Liver (tissue), 9 donors: ENCODE measurements around the gene DNAJB6. TPM values are rescaled to one million over a fixed set of nuclear protein-coding genes. Genes with fewer than 3 reads are reported as not detected.

ENCODE experiments used
- DNase-seq: peaks from one replicate; pipeline ENCODE4 v3.0.0-alpha.2; 2017; ENCODE audit warnings: low spot score
- H3K27ac ChIP-seq, 2 donors: one replicate each; pipeline ENCODE4 v1.7.0; 2013; ENCODE audit warnings: inconsistent platforms in 2 of 2, low read length in 2 of 2, control low read depth in 1 of 2, low read depth in 1 of 2, mild to moderate bottlenecking in 1 of 2
- H3K27me3 ChIP-seq, 4 donors: one replicate each; pipeline versions ENCODE4 v1.6.1 to v1.7.0; 2013; ENCODE audit warnings: low read length in 3 of 4, inconsistent platforms in 1 of 4, mild to moderate bottlenecking in 1 of 4, moderate library complexity in 1 of 4; ENCODE audit not compliant: control insufficient read depth in 4 of 4, insufficient read depth in 4 of 4
- H3K36me3 ChIP-seq, 4 donors: one replicate each; pipeline versions ENCODE4 v1.6.1 to v1.7.0; 2013; ENCODE audit warnings: low read length in 3 of 4, mild to moderate bottlenecking in 3 of 4, low read depth in 1 of 4, moderate library complexity in 1 of 4; ENCODE audit not compliant: control insufficient read depth in 4 of 4, insufficient read depth in 3 of 4
- H3K4me1 ChIP-seq, 4 donors: one replicate each; pipeline versions ENCODE4 v1.6.1 to v1.7.0; 2013; ENCODE audit warnings: low read length in 3 of 4, mild to moderate bottlenecking in 3 of 4, moderate library complexity in 1 of 4; ENCODE audit not compliant: control insufficient read depth in 4 of 4, insufficient read depth in 4 of 4
- H3K4me3 ChIP-seq, 3 donors: one replicate each; pipeline versions ENCODE4 v1.6.1 to v1.7.0; 2013; ENCODE audit warnings: low read length in 3 of 3, control low read depth in 1 of 3, low read depth in 1 of 3, mild to moderate bottlenecking in 1 of 3
- H3K9ac ChIP-seq, 2 donors: one replicate each; pipeline ENCODE4 v1.7.0; 2013; ENCODE audit warnings: low read length in 2 of 2, mild to moderate bottlenecking in 2 of 2, moderate library complexity in 2 of 2, control low read depth in 1 of 2, low read depth in 1 of 2
- H3K9me3 ChIP-seq, 4 donors: one replicate each; pipeline versions ENCODE4 v1.6.1 to v1.7.0; 2013; ENCODE audit warnings: low read length in 3 of 4; ENCODE audit not compliant: control insufficient read depth in 4 of 4
- CTCF ChIP-seq: fragments of 150-350 bp; IDR thresholded peaks from 2 replicates; pipeline ENCODE4 v1.5.1; 2017; ENCODE audit warnings: improper control_type of control experiment, low read depth, low read length; ENCODE audit not compliant: missing input control
- EGR1 ChIP-seq, 2 donors: IDR thresholded peaks; 2 replicates each; pipeline ENCODE4 v1.6.1; 2016 to 2018; ENCODE audit warnings: antibody characterized with exemption in 2 of 2, low read depth in 2 of 2
- GABPA ChIP-seq, 2 donors: IDR thresholded peaks in 1 of 2; conservative IDR thresholded peaks in 1 of 2; 2 replicates each; pipeline ENCODE4 v1.6.1; 2016; ENCODE audit warnings: antibody characterized with exemption in 2 of 2, mild to moderate bottlenecking in 1 of 2, moderate library complexity in 1 of 2
- HNF4A ChIP-seq, 2 donors: conservative IDR thresholded peaks; 2 replicates each; pipeline ENCODE4 v1.6.1; 2016; ENCODE audit warnings: antibody characterized with exemption in 2 of 2, mild to moderate bottlenecking in 2 of 2
- HNF4G ChIP-seq: IDR thresholded peaks from 2 replicates; pipeline ENCODE4 v1.6.1; 2016; ENCODE audit warnings: antibody characterized with exemption
- JUND ChIP-seq, 2 donors: IDR thresholded peaks; 2 replicates each; pipeline ENCODE4 v1.6.1; 2016; ENCODE audit warnings: antibody characterized with exemption in 2 of 2
- NR2F2 ChIP-seq: IDR thresholded peaks from 2 replicates; pipeline ENCODE4 v1.6.1; 2016; ENCODE audit warnings: antibody characterized with exemption
- RAD21 ChIP-seq, 2 donors: IDR thresholded peaks; 2 replicates each; pipeline ENCODE4 v1.6.1; 2016; ENCODE audit warnings: antibody characterized with exemption in 2 of 2, mild to moderate bottlenecking in 2 of 2
- REST ChIP-seq: IDR thresholded peaks from 2 replicates; pipeline ENCODE4 v1.6.1; 2016; ENCODE audit warnings: antibody characterized with exemption, mild to moderate bottlenecking
- SP1 ChIP-seq: IDR thresholded peaks from 2 replicates; pipeline ENCODE4 v1.6.1; 2018; ENCODE audit warnings: antibody characterized with exemption, mild to moderate bottlenecking
- TAF1 ChIP-seq: conservative IDR thresholded peaks from 2 replicates; pipeline ENCODE4 v1.6.1; 2016; ENCODE audit warnings: antibody characterized with exemption, mild to moderate bottlenecking
- YY1 ChIP-seq: IDR thresholded peaks from 2 replicates; pipeline ENCODE4 v1.6.1; 2016; ENCODE audit warnings: antibody characterized with exemption, mild to moderate bottlenecking
- ZBTB33 ChIP-seq: IDR thresholded peaks from 2 replicates; pipeline ENCODE4 v1.6.1; 2016; ENCODE audit warnings: antibody characterized with exemption
- WGBS: extraction: QIAGEN DNeasy Blood & Tissue Kit; methylation state at CpG from one replicate; pipeline ENCODE4 v1.1.7; 2013; 5-methylcytosine and 5-hydroxymethylcytosine counted together
- polyA plus RNA-seq, 2 donors: library from polyadenylated mRNA; stranded (reverse) in 1 of 2; unstranded in 1 of 2; fragments of 200-250 nt in 1 of 2; fragments of >200 nt in 1 of 2; fragmentation: Nextera tagmentation in 1 of 2; extraction: Ambion mirVana in 1 of 2; gene quantifications; one replicate each; pipeline versions ENCODE4 v1.2.1 to v1.2.3, GENCODE V29; 2013 to 2015
- total RNA-seq, 2 donors: library from RNA; depleted of rRNA; stranded (reverse); fragments of >200 nt; gene quantifications; one replicate each; pipeline ENCODE4 v1.2.3, GENCODE V29; 2014
- TF ChIP-seq, protein P1 (sequence below): IDR thresholded peaks from 2 replicates; pipeline ENCODE4 v1.6.1; 2016; ENCODE audit warnings: antibody characterized with exemption
- TF ChIP-seq, protein P2 (sequence below): IDR thresholded peaks from 2 replicates; pipeline ENCODE4 v1.6.1; 2016; ENCODE audit warnings: antibody characterized with exemption
- donor health status: healthy.
- donor health status: healthy.
- donor health status: healthy.
- donor health status: healthy.
- donor health status: healthy.

The DNAJB6 gene
- total and polyA plus RNA-seq, 4 donors: 26.5 to 46.6 (median 42.4) TPM

- no peaks in the 10 kb centered on the region for H3K36me3 ChIP-seq
- no peak overlapping the region for H3K27ac ChIP-seq
- no peak overlapping the region for H3K4me3 ChIP-seq
- no peak overlapping the region for H3K9ac ChIP-seq
- TF ChIP-seq REST (no peak), JUND (IDR thresholded peaks at IDR 0.05) (no peak), NR2F2 (no peak), EGR1 (IDR thresholded peaks at IDR 0.05; ENCODE audit: low read depth in 2 of 2) (no peak), GABPA (IDR thresholded peaks at IDR 0.05 in 1 of 2, conservative IDR thresholded peaks at IDR 0.05 in 1 of 2) (no peak), HNF4A (conservative IDR thresholded peaks at IDR 0.05) (no peak), CTCF (no peak), RAD21 (IDR thresholded peaks at IDR 0.05) (no peak)
- peaks cover 0 to 1% (median 0%) of the 10 kb centered on the region in 4 donors for H3K4me1 ChIP-seq
- H3K27me3 ChIP-seq: no peaks in the 10 kb centered on the region
- no peaks in the 10 kb centered on the region for H3K9me3 ChIP-seq
- DNase-seq: no peak
- 94% methylated on average over 23 of the region's 23 CpGs for WGBS
These were observed 91.2 kb downstream of the DNAJB6 start for GRCh38 chr7:157427811-157428553.

- H3K27me3 ChIP-seq: no peaks in the 10 kb centered on the region
- no peak for TF ChIP-seq RAD21 (IDR thresholded peaks at IDR 0.05)
- TF ChIP-seq YY1: no peak
- TF ChIP-seq ZBTB33: no peak
- TF ChIP-seq TAF1: no peak
- no peak for TF ChIP-seq GABPA (IDR thresholded peaks at IDR 0.05 in 1 of 2, conservative IDR thresholded peaks at IDR 0.05 in 1 of 2)
- TF ChIP-seq HNF4G: no peak
- TF ChIP-seq JUND (IDR thresholded peaks at IDR 0.05): no peak
- TF ChIP-seq SP1: no peak
- no peak for TF ChIP-seq EGR1 (IDR thresholded peaks at IDR 0.05; ENCODE audit: low read depth in 2 of 2)
- no peak for TF ChIP-seq REST
- TF ChIP-seq NR2F2: no peak
- TF ChIP-seq, protein P1, sequence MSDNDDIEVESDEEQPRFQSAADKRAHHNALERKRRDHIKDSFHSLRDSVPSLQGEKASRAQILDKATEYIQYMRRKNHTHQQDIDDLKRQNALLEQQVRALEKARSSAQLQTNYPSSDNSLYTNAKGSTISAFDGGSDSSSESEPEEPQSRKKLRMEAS: no peak
- TF ChIP-seq, protein P2, sequence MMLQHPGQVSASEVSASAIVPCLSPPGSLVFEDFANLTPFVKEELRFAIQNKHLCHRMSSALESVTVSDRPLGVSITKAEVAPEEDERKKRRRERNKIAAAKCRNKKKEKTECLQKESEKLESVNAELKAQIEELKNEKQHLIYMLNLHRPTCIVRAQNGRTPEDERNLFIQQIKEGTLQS: no peak
- 92% methylated on average over 12 of the region's 12 CpGs for WGBS
- DNase-seq: no peak
- no peak overlapping the region for H3K9ac ChIP-seq
- no peak overlapping the region for H3K27ac ChIP-seq
- H3K4me3 ChIP-seq: no peak overlapping the region
- no peaks in the 10 kb centered on the region for H3K36me3 ChIP-seq
- H3K9me3 ChIP-seq: no peaks in the 10 kb centered on the region
- H3K4me1 ChIP-seq: peaks cover 0 to 1% (median 0%) of the 10 kb centered on the region in 4 donors
These were observed 91.7 kb downstream of the DNAJB6 start for GRCh38 chr7:157428554-157428945.
